ENCODE measurements around the gene EFNA5.

EFNA5 gene

DNA sequence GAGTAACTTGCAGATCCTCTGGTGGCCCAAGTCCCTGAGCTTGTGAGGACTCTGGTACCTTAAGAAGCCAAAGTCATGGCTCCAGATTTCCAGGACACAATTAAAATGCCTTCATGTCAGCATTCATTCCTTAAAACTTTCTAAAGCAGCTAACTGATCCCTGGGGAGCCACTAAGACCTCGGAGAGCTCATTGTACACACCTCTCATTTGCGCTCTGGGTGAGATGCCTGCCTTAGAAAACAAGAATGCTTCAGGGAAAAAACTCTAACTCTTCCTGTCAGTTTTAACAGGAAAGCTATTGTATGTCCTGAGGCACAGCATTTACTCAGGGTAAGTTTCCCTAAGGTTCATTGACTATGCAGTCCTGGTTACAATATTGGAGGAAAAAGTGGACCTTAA is 285.0 kb downstream of the EFNA5 start:
- FAIRE-seq (no peak), DNase-seq (ENCODE audit: insufficient read length, low spot score) (no peak)

DNA sequence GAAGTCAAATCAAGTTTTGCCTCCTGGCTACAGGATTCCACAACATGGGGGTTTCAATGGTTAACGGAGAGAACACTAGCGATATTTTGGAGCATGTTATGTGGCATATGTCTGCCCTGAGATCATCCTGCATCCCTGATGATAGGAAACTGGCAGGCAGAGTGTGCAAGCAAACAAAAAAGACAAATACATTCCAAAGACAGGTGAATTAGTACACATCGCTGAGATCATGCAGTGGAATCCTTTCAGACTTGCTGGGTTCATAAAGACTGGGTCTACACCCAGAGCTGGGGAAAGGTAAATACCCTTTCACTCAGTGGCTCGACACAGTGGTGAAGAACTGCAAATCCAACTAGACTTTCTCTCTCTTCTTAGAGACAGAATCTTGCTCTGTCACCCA is 286.5 kb downstream of the EFNA5 start:
- DNase-seq (ENCODE audit: insufficient read length, low spot score) (no peak), FAIRE-seq (no peak)

DNA sequence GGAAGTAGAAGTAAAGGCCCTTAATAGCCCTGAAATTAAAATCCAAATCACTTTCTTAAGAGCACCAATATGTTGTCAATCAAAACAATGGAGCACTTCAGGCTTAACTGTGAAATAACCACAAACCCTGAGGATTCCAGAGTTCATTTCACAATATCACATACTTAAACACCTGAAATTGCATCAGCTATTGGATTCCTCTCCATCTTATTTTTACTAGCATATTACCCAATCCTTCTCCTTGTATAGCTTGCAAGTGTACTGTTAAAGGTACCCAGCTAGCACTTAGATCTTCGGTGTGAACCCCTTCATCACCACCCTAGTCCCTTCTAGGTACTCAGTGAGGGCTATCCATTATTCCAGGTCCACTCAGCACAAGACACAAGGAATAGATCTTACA is 287.3 kb downstream of the EFNA5 start:
- DNase-seq (ENCODE audit: insufficient read length, low spot score) (no peak), FAIRE-seq (no peak)

DNA sequence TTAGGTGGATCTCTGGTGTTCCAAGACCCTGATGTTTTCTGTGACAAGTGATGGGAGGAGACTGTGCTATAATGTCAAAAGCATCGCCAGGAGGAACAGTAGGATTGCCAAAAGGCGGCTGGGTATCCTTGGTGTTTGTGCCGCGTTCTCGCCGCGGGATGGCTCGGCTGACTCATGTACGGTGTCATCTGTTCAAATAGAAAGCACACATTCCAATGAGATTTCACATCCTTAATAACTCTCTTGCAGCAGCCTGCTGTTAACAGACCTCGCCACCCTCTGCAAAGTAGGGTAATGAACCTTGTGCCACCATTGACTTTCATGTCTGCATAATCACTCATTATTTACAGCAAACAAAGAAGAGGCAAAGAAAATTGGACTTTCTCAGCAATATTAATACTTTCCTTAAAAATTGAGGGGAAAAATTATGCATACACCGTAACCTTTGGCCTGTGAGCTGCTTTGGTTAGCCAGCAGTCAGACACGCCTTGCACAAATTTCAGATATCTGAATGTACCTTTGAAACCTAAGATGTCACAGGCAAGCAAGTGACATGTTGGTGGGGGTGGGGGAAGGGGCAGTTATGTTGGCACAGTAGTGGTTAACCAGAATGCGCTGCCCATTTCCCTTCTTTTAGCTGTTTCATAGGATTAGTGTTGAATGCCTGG is 289.4 kb downstream of the EFNA5 start:
- DNase-seq (ENCODE audit: insufficient read length, low spot score) (no peak), FAIRE-seq (no peak)

DNA sequence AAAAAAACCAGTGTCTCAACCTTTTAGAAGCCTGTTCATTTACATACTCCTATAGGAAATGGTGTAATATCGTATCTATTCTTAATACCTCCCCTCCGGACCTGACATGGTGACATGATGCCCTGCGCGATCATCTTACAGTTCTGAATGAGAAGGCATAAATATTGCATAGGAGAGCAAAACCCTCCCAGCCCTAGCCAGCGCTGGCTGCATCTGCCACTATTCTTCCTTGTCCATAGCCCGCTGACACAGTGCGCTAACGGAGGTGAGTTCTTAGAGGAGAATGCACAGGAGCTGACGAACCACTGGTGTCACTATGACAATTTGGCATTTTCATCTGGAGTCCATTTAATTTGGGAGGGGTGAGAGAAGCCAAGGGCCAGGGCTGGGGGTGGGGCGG is 290.1 kb downstream of the EFNA5 start:
- no peak for DNase-seq (ENCODE audit: insufficient read length, low spot score)
- no peak for FAIRE-seq

DNA sequence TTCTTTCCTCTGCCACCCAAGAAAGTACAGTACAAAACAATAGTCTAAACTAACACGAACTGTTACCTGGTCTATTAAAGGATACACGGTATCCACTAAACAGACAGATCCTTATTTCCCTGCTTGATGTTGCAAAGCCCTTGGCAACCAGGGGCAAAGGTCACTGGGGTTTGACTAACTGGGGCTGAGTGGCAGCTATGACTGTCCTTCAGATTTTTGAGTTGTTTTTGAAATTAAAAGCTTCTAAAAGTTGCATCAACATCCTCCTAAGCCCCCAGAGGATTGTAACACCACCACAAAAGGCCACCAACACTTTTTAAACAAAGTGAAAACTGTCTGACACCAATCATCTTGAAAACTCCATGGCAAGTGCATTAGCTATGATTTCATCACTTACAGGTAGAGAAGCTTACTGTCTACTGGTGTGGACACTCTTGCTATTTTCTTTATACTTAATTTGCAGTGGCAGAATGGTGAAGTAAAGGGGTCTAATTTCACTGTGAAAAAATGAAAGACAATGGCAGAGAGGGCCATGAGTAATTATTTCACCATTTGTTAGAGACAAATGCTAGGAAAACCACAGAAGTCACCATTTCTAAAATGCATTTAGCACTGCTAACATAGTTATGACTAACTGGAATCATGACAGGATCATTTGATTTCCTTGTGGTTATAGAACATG is 292.4 kb downstream of the EFNA5 start:
- DNase-seq (ENCODE audit: insufficient read length, low spot score): no peak
- FAIRE-seq: no peak

DNA sequence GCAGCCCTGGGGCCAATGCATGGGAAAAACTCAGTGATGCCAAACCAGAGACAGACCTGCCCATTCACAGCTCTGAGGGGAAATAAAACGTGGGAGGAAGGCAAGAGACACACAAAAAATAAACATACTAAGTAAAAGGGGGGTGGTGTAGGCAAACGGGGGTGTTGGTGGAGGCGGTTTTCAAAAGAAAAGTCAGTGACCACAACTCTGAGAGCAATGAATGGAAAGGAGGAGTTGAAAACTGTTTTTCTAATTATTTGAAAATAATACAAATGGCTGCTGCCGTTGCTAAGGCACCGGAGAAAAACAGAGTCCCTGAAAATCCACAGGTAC is 293.5 kb downstream of the EFNA5 start:
- FAIRE-seq: no peak
- no peak for DNase-seq (ENCODE audit: insufficient read length, low spot score)

DNA sequence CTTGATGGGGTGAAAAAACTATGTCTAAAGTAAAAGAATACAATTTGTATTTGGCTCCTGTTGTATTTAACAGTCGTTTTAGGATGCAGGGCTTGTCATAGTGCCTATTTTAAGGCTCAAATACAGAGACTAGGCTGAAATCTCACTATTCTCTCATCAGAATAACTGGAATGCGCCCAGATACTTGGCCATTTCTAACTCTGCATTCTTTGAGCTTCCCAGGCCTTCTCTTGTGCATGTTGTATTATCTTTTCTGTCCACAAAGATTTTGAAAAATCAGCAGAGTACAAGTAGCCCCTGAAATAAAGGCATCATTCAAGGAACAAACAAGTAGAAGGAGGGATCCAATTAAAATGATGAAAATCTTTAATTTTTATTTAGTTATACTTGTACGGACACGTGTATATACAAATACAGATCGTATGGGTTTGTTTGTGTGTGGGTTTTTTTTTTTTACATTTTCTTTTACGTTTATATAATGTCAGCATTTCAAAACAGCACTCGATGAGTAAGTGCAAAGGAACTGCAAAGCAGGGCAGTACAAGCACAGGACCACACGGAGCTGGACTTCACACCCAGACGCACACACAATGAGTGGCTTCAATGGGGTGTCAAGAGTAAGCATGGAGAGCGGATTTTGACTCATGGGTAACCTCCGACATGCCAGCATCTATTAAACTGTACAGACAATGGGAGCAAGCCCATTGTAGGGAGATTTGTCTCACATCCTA is 294.0 kb downstream of the EFNA5 start:
- DNase-seq (ENCODE audit: insufficient read length, low spot score) (no peak), FAIRE-seq (no peak)

DNA sequence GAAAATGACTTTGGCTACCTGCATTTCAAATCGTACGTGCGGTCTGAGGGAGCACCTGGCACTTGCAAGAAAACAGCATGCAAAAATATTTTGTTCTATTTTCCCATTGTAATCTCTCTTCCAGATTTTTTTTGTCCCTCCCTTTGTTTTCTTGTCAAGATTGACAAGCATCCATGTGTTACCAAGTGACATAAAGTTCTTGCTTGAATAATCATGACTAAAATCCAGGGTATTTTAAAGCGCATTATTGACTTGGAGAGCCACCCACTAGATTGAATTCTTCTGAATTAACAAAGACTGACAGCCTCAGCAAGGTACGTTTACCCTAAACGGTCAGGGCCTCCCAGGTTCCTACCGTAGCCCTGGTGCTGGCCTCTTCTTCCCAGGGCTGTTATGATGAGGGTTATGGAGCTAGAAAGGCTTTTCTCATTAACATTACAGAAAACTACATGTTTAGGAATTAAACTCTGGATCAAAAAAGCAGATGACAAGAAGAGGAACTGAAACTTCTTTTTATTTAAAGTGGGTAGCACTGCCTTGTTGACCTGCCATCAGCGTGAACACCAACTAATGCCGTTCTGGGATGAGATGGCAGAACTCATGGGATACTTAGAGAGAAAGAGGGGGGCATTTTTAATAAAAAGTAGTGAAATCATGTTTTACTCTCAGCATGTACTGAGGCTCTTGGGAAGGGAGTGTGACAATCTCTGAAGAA is 297.0 kb downstream of the EFNA5 start:
- FAIRE-seq (peak; percentile 48), DNase-seq (ENCODE audit: insufficient read length, low spot score) (no peak)

DNA sequence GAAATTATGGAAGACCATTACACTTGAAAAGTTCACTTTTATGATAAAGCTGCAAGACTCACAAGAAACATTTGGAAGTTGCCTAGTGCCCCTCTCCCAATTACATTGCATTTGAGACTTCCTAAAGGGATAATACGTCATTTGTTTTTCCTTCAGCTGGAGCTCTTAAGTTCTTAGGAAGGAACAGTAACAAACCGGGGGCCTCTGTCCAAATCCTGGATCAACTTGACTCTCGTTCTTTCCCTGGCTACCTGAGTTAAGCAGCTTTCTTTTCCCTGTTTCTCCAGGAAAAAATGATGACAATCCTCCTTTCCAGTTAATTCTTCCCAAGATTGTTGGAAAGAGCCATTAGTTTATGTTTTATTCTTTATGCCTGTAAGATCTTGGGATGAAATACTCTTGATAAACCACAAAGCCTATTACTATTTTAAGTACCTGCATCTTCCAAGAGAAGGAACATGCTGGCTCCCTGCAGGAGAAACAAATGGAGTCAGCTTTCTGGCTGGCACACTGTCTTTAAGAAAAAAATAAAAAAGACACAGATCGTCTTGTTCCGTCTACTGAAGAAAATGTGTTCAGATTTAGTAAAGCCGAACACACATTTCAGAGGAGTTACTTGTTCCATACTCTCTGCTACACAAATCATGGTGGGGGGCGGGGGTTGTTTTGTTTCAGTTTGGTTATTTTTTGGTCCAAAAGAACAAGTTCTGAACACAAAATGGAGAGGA is 297.9 kb downstream of the EFNA5 start:
- FAIRE-seq (no peak), DNase-seq (ENCODE audit: insufficient read length, low spot score) (no peak)

DNA sequence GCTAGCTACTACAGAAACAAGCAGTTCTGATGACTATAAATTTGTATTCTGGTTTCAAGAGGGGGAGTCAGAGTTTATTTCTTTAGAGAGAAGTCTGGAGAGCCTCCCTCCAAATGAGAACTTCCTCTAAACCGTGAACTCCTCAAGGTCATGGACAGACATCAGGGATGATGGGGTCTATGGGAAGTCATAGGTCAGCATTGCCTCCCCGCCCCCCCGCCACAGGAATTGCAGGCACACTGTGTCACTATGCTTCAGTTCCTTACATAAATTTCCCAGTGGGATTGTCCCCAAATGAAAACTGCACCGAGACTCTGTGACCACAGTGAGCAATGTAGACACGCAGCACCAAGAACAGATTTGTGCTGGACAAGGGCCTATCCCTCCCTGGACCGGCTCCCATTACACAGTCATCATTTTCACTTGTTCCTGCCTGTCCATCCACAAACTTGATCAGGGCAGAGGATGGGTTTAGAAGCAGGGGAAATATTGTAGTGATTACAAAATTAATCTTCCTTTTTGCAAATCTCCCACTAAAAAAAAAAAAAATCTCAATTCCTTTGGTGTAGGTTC is 300.3 kb downstream of the EFNA5 start:
- FAIRE-seq: no peak

DNA sequence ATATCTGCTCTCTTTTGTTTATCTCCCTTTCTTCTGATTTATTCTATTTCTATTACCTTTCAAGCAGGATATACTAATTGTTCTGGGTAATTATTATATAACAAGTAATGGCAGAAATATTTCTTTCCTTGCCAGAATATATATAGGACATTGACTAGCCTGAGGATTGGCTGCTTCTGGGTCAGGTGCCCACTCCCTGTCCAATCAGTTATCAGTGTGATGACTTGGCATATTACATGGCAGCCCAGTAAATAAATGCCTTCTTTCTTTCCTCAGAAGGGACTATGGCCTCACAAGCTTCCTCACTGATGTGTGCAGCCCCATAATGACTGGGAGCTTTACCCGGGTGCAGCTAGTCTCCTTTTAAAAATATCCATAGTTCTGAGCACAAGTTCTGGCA is 301.1 kb downstream of the EFNA5 start:
- DNase-seq (ENCODE audit: insufficient read length, low spot score): no peak
- no peak for FAIRE-seq

More for the DNA sequence above, 300.3 kb downstream of the EFNA5 start:
- DNase-seq (ENCODE audit: insufficient read length, low spot score): no peak

DNA sequence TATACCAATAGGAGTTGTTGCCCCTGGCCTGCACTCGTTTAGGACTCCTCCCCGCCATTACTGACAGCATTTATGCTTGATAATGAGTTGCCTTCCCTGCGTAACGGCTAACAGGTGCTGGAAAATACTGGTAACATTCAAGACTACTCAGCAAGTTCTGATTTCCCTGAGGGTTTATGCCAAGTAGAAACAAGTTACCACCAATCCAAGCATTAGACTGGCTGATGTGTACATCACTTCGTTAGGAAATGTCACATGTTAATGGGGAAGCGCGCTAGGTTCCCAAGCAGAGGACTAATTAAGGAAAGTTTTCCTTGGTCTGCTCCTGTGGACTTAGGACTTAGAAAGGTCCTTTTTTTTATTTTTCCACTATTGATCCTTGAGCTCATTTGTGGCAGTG is 302.1 kb downstream of the EFNA5 start:
- FAIRE-seq (no peak), DNase-seq (ENCODE audit: insufficient read length, low spot score) (no peak)

DNA sequence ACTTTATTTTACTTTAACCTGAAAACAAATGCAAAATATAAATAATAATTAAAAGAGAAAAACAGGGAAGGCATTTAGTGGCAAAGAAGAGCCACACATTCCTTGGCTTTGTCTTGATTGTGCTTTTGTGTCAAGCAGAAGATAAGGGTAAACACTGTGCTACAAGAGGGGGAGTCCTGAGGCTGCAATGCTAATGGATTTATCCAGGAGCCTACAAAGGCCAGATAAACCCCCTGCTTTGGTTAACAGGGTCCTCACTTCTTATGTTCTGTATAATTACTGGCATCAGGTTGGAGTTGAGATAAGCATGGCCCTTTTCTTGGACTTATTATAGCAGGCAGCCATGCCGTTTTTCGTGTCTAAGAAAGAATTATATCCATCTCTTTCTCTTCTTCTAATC is 302.8 kb downstream of the EFNA5 start:
- DNase-seq (ENCODE audit: insufficient read length, low spot score): no peak
- FAIRE-seq: no peak

DNA sequence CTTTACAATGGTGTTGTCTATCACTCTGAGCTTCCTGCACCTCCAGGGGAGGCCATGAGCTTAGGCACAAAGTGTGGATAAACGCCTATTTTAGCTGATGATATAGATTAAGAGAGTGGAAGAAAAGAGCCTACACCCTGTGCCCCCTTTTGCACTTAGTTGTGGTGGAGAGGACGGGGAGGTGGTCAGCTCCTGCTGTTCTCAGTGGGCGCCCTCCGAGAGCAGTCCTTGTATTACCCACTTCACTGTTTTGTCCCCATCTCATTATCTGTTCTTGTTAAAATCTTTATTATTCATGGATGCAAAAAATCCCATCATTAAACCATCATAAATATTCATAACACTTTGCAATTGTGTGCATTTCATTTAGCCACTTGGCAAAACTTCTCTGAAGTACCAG is 303.3 kb downstream of the EFNA5 start:
- no peak for FAIRE-seq
- no peak for DNase-seq (ENCODE audit: insufficient read length, low spot score)

DNA sequence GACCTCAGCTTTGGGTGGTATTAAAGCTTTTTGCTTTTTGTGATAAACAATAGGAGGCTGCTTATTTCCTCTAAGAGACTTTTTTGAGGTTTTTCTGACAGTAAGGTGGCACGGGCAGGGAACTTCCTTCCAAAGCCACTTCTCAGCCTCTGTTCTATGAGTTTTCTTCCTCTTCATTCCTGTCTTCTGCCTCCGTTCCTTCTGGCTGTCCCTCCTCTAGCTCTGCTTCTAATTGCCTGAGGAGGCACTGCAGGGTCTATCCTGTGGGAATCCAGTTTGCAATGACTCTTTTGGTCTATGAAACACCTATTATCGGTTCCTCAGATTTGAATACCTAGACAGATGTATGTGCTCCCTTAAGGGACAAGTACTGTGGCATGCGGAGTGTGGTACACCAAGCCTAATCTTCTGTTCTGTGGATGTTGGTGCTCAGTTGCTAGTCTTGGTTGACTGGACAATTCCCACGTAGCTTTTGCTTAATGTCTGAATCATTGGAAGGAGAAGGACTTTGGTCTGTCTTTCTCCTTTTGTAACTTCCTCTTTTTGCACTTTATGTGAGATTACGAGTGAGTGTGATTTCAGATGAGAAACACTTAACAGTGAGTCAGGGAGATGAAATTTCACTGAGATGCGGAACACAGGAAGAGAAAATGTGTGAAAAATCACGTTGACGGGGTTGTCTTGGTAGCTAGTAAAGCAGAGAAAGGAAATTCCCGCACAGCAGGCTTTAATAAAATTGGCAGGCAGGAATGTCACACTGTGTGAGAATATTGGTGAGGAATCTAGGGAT is 305.2 kb downstream of the EFNA5 start:
- DNase-seq (ENCODE audit: insufficient read length, low spot score): no peak
- FAIRE-seq: peak; percentile 85

DNA sequence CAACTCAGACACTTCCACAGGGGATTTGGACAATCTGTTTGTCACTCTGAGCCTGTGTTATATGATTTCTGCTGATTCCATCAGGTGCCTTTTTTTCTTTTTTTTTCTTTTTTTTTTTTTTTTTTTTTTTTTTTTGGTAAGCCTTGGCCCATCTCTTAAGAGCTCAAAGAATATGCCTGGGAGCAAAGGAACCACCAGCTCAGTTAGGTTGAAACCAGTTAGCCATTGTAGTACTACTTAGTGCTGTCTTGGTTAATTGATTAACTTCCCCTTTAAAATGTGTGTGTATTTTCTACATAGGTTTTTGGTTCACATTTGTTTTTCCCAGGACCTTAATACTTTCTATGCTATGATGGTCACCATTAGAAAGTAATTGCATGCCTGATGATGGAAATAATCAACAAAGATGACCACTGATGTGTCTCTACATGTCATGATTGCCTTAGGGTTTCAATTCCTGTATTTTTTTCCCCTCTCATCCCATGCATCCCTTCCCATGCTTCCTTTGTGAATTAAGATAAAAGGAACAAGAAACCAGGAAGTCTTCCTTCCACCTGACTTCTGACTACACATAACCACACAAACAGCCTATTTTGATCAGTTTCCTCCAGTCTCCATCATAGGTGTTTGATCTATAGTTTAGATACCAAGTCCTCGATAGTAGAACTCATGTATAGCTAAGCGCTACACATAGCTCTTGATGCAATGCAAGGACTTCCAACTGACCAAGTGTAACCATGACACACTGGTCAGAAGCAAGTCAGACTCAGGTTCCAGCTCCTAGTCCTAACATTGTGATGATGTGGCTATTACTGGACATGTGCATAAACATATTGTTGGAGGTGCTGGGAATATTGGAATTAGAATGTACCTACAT is 306.1 kb downstream of the EFNA5 start:
- peak; percentile 88 for FAIRE-seq
- DNase-seq (ENCODE audit: insufficient read length, low spot score): no peak

DNA sequence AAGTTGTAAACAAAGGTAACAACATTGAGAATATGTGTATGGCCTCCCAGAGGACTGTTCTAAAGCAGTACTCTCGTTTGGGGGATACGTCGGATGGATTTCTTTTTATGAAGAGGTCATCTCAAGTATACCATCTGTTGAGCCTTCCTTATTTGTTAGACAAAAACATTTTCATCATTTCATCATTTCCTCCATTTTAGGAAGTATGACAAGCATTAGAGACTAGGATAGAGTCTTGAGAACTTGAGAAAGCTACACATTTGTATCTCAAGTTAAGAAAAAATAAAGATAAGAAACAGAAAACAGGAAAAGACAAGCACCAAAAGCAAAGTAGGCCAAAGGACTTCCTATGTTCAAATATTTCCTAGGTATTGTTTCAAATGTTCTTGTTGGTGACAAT is 307.0 kb downstream of the EFNA5 start:
- peak; percentile 8 for FAIRE-seq
- no peak for DNase-seq (ENCODE audit: insufficient read length, low spot score)

DNA sequence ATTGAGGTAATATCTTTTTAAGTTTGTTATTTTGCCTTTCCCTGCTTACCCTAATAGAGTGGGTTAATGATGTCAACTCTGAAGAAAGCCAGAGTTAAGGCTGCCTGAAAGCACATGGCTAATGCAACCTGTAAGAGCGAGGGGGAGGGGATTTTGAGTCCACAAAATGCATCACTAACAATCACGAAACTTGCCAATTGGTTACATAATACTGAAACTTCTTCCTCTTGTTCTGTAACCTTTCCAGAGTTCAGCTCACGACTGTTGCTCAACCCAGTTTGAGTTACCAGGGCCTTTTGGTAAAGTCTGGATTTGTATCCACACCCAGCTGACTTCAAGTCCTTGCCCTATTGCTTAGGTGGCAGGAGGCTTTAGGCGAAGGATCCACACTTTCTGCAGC is 308.8 kb downstream of the EFNA5 start:
- FAIRE-seq: peak; percentile 11
- no peak for DNase-seq (ENCODE audit: insufficient read length, low spot score)

All from GM19239 (cell line).